ENCODE data around the gene MOB3A. TPM values are rescaled to one million over a fixed set of nuclear protein-coding genes. Genes with fewer than 3 reads are reported as not detected.

The MOB3A gene
- total and polyA plus RNA-seq, 2 of the 13 experiments (the other 11 are each of a cell fraction or from before 2014, with no cell fraction given), result 3.5 to 17.8 TPM

- TF ChIP-seq CREM (IDR thresholded peaks at IDR 0.05) (no peak), CREM (CRISPR knock-in tag; IDR thresholded peaks at IDR 0.05) (no peak), HMGXB4 (CRISPR knock-in tag; IDR thresholded peaks at IDR 0.05; ENCODE audit: borderline replicate concordance in 1 of 2, low read depth in 1 of 2) (peak in 1 of 2 experiments; percentile 18; a peak in 1 of 4 replicates), MNT (IDR thresholded peaks at IDR 0.05) (peak; percentile 52), AGO2 (optimal IDR thresholded peaks at IDR 0.05; ENCODE audit: low read depth, low read length) (peak; percentile 47), KMT2B (CRISPR knock-in tag; IDR thresholded peaks at IDR 0.05) (no peak), SP1 (IDR thresholded peaks at IDR 0.05) (peak; percentile 53; the same call in 1 of the 2 replicates), SP1 (CRISPR knock-in tag; IDR thresholded peaks at IDR 0.05) (peak; percentile 19; the same call in 1 of the 2 replicates), ZNF672 (CRISPR knock-in tag; IDR thresholded peaks at IDR 0.05) (no peak), RAD21 (CRISPR knock-in tag; IDR thresholded peaks at IDR 0.05) (peak; percentile 54), ZNF652 (CRISPR knock-in tag; IDR thresholded peaks at IDR 0.05; ENCODE audit: borderline replicate concordance, low read depth) (no peak), SNAPC5 (CRISPR knock-in tag; IDR thresholded peaks at IDR 0.05; ENCODE audit: borderline replicate concordance) (no peak), REST (IDR thresholded peaks at IDR 0.05; ENCODE audit: borderline replicate concordance in 1 of 2, low read depth in 1 of 2, low read length in 2 of 2) (no peak), ZNF550 (CRISPR knock-in tag; IDR thresholded peaks at IDR 0.05; ENCODE audit: borderline replicate concordance) (no peak), XBP1 (CRISPR knock-in tag; IDR thresholded peaks at IDR 0.05) (no peak), NFE2L2 (IDR thresholded peaks at IDR 0.05; ENCODE audit: low read length) (no peak), ZFP36L2 (CRISPR knock-in tag; IDR thresholded peaks at IDR 0.05) (no peak), ZNF691 (CRISPR knock-in tag; IDR thresholded peaks at IDR 0.05; ENCODE audit: borderline replicate concordance, low read depth) (no peak), ZSCAN25 (CRISPR knock-in tag; IDR thresholded peaks at IDR 0.05) (no peak), MLLT10 (CRISPR knock-in tag; IDR thresholded peaks at IDR 0.05) (no peak), SALL1 (CRISPR knock-in tag; IDR thresholded peaks at IDR 0.05) (peak; percentile 5; the same call in 1 of the 2 replicates), ZNF224 (CRISPR knock-in tag; IDR thresholded peaks at IDR 0.05) (no peak)
Measured at GRCh38 chr19:2096480-2097202, 515 bp upstream of the MOB3A start, which contains the start of gene IZUMO4 (continued).

All from HepG2 (cell line).